SK-N-SH (cell line): ENCODE data around the gene SLC2A8. TPM values are rescaled to one million over a fixed set of nuclear protein-coding genes. Genes with fewer than 3 reads are reported as not detected.
A peak's percentile ranks its signal among the peaks of the same experiment; 100 is the strongest.

ENCODE experiments used
- CTCF ChIA-PET: fragments of 300-600, 350-600 bp; formaldehyde crosslinking; extraction: SDS; loops from one replicate; lab custom pipeline; 2021; lab: Yijun Ruan, JAX
- POLR2A ChIA-PET: fragments of 350-600 bp; sonication (Branson Sonifier 250); formaldehyde crosslinking; extraction: SDS; loops from one replicate; lab custom pipeline; 2020; ENCODE audit warnings: antibody characterized with exemption, inconsistent platforms; lab: Yijun Ruan, JAX
- DNase-seq: peaks from one replicate; pipeline ENCODE4 v3.0.0; 2012
- H2AFZ ChIP-seq: fragments of 200-600 bp; sonication (generic); 2 replicates; pipeline ENCODE4 v1.8.1; 2016; ENCODE audit warnings: antibody characterized with exemption, mild to moderate bottlenecking, low read depth
- H3F3A ChIP-seq: fragments of 200-600 bp; sonication (generic); replicated peaks from 2 replicates; pipeline ENCODE3; 2016; ENCODE audit warnings: antibody characterized with exemption, mild to moderate bottlenecking; ENCODE audit not compliant: insufficient read depth
- H3K27ac ChIP-seq, 2 experiments: fragments of 200-500 bp in 1 of 2; fragments of 200-600 bp in 1 of 2; sonication (Bioruptor generic) in 1 of 2; sonication (generic), shearing (Covaris generic) in 1 of 2; 2 replicates each; pipeline versions ENCODE4 v1.5.1 to v1.6.1; 2014 to 2016; ENCODE audit warnings: low read depth in 2 of 2, inconsistent platforms in 1 of 2, low read length in 1 of 2, mild to moderate bottlenecking in 1 of 2, mixed read lengths in 1 of 2
- H3K27me3 ChIP-seq: fragments of 200-600 bp; sonication (generic), shearing (Covaris generic); 2 replicates; pipeline ENCODE4 v1.6.1; 2016; ENCODE audit warnings: mixed run types; ENCODE audit not compliant: insufficient read depth
- H3K36me3 ChIP-seq, 2 experiments: fragments of 200-500 bp in 1 of 2; fragments of 200-600 bp in 1 of 2; sonication (Bioruptor generic) in 1 of 2; sonication (generic) in 1 of 2; replicated peaks in 1 of 2; 2 replicates each; pipeline versions ENCODE3 to v1.5.1; 2014 to 2016; ENCODE audit warnings: low read length in 1 of 2, mild to moderate bottlenecking in 1 of 2; ENCODE audit not compliant: insufficient read depth in 2 of 2, control insufficient read depth in 1 of 2
- H3K4me1 ChIP-seq, 2 experiments: fragments of 200-500 bp in 1 of 2; fragments of 200-600 bp in 1 of 2; sonication (Bioruptor generic) in 1 of 2; sonication (generic), shearing (Covaris generic) in 1 of 2; 2 replicates each; pipeline versions ENCODE4 v1.5.1 to v1.6.1; 2014 to 2016; ENCODE audit warnings: low read depth in 1 of 2, low read length in 1 of 2, mixed run types in 1 of 2; ENCODE audit not compliant: insufficient read depth in 2 of 2, control insufficient read depth in 1 of 2
- H3K4me2 ChIP-seq: fragments of 200-600 bp; sonication (generic), shearing (Covaris generic); 2 replicates; pipeline ENCODE4 v1.6.1; 2017; ENCODE audit warnings: mixed run types
- H3K4me3 ChIP-seq, 2 experiments: fragments of 200-500 bp in 1 of 2; fragments of 200-600 bp in 1 of 2; sonication (Bioruptor generic) in 1 of 2; sonication (generic), shearing (Covaris generic) in 1 of 2; 2 replicates each; pipeline versions ENCODE4 v1.5.1 to v1.8.1; 2014 to 2016; ENCODE audit warnings: low read depth in 2 of 2, inconsistent platforms in 1 of 2, low read length in 1 of 2, mild to moderate bottlenecking in 1 of 2, mixed read lengths in 1 of 2, moderate library complexity in 1 of 2
- H3K79me2 ChIP-seq: fragments of 200-600 bp; sonication (generic); 2 replicates; pipeline ENCODE4 v1.8.1; 2017; ENCODE audit warnings: mild to moderate bottlenecking; ENCODE audit not compliant: insufficient read depth
- H3K9ac ChIP-seq: fragments of 200-600 bp; sonication (generic); 2 replicates; pipeline ENCODE4 v1.6.1; 2017; ENCODE audit warnings: mixed run types
- H3K9me2 ChIP-seq: fragments of 200-600 bp; sonication (generic); 2 replicates; pipeline ENCODE4 v1.6.1; 2017; ENCODE audit warnings: mixed run types
- H3K9me3 ChIP-seq: fragments of 200-600 bp; sonication (generic); 2 replicates; pipeline ENCODE4 v1.6.1; 2017; ENCODE audit warnings: mixed run types, mild to moderate bottlenecking, moderate library complexity
- H4K20me1 ChIP-seq: fragments of 200-600 bp; sonication (generic); 2 replicates; pipeline ENCODE4 v1.6.1; 2017; ENCODE audit warnings: mild to moderate bottlenecking, mixed run types; ENCODE audit not compliant: insufficient read depth
- EZH2phosphoT487 ChIP-seq: fragments of 200-600 bp; sonication (generic); IDR thresholded peaks from 2 replicates; pipeline ENCODE4 v1.6.1; 2017; ENCODE audit warnings: low read depth, mixed run types, mild to moderate bottlenecking, antibody characterized with exemption, moderate library complexity, borderline replicate concordance
- FOSL2 ChIP-seq: IDR thresholded peaks from 2 replicates; pipeline ENCODE4 v1.4.0; 2012; ENCODE audit warnings: low read depth, mild to moderate bottlenecking, moderate library complexity, borderline replicate concordance
- FOXM1 ChIP-seq: IDR thresholded peaks from 2 replicates; pipeline ENCODE4 v1.4.0; 2012; ENCODE audit warnings: low read depth, mild to moderate bottlenecking
- MXI1 ChIP-seq: IDR thresholded peaks from 2 replicates; pipeline ENCODE4 v1.6.1; 2012; ENCODE audit warnings: mild to moderate bottlenecking, low read depth, low read length, improper control_type of control experiment
- RFX5 ChIP-seq: IDR thresholded peaks from 2 replicates; pipeline ENCODE4 v1.6.1; 2012; ENCODE audit warnings: mild to moderate bottlenecking, improper control_type of control experiment, low read length
- SIN3A ChIP-seq: IDR thresholded peaks from 2 replicates; pipeline ENCODE4 v1.6.1; 2012; ENCODE audit warnings: low read depth, mild to moderate bottlenecking, low read length, moderate library complexity, borderline replicate concordance
- TEAD4 ChIP-seq: IDR thresholded peaks from 2 replicates; pipeline ENCODE4 v1.4.0; 2012; ENCODE audit warnings: mild to moderate bottlenecking, borderline replicate concordance; ENCODE audit not compliant: insufficient read depth
- WGBS: methylation state at CpG from one replicate; pipeline ENCODE4 v1.1.6; 2017; ENCODE audit warnings: low lambda C conversion rate; 5-methylcytosine and 5-hydroxymethylcytosine counted together
- polyA plus RNA-seq, 3 experiments: library from polyadenylated mRNA; depleted of rRNA; stranded (reverse); fragments of >200 nt; gene quantifications; 2 replicates each; pipeline ENCODE4 v1.2.3, GENCODE V29; 2012
- TF ChIP-seq, protein P1 (sequence below): fragments of 200-600 bp; sonication (generic); IDR thresholded peaks from 2 replicates; pipeline ENCODE4 v1.6.1; 2017; ENCODE audit warnings: antibody characterized with exemption, mild to moderate bottlenecking, moderate library complexity
- TF ChIP-seq, protein P2 (sequence below): IDR thresholded peaks from 2 replicates; pipeline ENCODE4 v1.6.1; 2012; ENCODE audit warnings: mild to moderate bottlenecking, low read depth, low read length, moderate library complexity
- TF ChIP-seq, protein P3 (sequence below): IDR thresholded peaks from 2 replicates; pipeline ENCODE4; 2012
- TF ChIP-seq, protein P4 (sequence below): IDR thresholded peaks from 2 replicates; pipeline ENCODE4 v1.4.0; 2012; ENCODE audit warnings: low read depth

Gene SLC2A8
- polyA plus RNA-seq, 1 of the 3 experiments (the other 2 are of a cell fraction), result 15.1 TPM

DNA sequence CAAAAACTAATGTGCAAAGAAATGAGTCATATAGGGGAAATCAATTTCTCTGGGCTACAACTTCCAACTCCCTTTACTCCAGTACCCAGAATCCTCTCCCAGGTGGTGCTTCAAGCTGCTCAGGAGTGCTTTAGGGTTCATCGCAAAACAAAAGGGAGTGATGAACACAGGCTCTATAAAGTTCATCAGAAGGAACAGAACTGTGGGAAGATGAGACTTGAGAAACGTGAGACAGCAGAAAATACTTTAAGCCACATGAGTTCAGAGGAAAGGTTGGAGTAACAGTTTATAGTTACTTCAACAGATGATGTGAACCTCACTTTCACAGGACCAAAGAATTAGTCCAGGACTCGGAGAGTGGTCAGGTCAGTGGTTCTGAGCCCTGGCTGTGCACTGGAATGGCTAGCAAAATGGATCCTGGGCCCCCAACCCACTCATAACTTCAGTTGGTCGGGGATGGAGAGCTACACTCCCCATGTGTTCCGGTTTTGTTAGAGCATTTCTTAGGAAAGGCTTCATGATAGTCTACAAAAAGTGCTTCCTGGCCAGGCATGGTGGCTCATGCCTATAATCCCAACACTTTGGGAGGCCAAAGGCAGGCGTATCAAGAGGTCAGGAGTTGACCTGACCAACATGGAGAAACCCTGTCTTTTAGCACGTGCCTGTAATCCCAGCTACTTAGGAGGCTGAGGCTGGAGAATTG lies 49.9 kb downstream of the SLC2A8 start (continued):
- TF ChIP-seq, protein P1, sequence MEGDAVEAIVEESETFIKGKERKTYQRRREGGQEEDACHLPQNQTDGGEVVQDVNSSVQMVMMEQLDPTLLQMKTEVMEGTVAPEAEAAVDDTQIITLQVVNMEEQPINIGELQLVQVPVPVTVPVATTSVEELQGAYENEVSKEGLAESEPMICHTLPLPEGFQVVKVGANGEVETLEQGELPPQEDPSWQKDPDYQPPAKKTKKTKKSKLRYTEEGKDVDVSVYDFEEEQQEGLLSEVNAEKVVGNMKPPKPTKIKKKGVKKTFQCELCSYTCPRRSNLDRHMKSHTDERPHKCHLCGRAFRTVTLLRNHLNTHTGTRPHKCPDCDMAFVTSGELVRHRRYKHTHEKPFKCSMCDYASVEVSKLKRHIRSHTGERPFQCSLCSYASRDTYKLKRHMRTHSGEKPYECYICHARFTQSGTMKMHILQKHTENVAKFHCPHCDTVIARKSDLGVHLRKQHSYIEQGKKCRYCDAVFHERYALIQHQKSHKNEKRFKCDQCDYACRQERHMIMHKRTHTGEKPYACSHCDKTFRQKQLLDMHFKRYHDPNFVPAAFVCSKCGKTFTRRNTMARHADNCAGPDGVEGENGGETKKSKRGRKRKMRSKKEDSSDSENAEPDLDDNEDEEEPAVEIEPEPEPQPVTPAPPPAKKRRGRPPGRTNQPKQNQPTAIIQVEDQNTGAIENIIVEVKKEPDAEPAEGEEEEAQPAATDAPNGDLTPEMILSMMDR, result no peak
- no peak for TF ChIP-seq RFX5
- TF ChIP-seq TEAD4, result no peak
- TF ChIP-seq, all 33 proteins: peak for 3

DNA sequence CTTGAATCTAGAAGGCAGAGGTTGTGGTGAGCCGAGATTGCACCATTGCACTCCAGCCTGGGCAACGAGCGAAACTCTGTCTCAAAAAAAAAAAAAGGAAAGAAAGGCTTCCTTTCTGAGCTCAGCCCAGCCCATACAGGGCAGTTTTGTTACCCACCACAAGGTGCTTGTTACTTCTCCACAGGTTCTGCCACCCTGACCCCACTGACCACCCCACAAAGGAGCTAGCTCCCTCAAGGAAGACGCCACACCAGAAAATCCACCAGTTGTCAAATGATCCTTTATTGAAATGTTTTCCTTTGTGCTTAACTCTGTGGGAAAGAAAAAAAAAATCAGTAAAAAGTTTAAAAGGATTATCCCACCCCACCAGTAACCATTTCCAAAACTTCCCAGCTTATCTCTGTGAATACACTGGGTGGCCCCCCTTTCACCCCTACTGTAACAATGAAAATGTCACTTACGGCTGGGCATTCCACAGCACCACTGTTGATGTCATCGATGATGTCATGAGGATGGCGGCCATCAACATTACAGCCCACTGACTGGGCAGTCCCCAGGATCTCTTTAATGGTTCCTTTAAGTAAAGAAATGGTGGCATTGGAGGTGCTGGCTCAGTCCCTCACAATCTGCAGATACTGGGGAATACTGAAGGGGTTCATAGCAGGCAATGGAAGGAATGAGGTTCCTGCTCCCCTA lies 50.6 kb downstream of the SLC2A8 start:
- TF ChIP-seq EZH2phosphoT487 (no peak), MXI1 (no peak), FOXM1 (no peak), TEAD4 (no peak), SIN3A (no peak), FOSL2 (no peak)
- TF ChIP-seq, protein P2, sequence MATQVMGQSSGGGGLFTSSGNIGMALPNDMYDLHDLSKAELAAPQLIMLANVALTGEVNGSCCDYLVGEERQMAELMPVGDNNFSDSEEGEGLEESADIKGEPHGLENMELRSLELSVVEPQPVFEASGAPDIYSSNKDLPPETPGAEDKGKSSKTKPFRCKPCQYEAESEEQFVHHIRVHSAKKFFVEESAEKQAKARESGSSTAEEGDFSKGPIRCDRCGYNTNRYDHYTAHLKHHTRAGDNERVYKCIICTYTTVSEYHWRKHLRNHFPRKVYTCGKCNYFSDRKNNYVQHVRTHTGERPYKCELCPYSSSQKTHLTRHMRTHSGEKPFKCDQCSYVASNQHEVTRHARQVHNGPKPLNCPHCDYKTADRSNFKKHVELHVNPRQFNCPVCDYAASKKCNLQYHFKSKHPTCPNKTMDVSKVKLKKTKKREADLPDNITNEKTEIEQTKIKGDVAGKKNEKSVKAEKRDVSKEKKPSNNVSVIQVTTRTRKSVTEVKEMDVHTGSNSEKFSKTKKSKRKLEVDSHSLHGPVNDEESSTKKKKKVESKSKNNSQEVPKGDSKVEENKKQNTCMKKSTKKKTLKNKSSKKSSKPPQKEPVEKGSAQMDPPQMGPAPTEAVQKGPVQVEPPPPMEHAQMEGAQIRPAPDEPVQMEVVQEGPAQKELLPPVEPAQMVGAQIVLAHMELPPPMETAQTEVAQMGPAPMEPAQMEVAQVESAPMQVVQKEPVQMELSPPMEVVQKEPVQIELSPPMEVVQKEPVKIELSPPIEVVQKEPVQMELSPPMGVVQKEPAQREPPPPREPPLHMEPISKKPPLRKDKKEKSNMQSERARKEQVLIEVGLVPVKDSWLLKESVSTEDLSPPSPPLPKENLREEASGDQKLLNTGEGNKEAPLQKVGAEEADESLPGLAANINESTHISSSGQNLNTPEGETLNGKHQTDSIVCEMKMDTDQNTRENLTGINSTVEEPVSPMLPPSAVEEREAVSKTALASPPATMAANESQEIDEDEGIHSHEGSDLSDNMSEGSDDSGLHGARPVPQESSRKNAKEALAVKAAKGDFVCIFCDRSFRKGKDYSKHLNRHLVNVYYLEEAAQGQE, result no peak
- TF ChIP-seq, protein P3, sequence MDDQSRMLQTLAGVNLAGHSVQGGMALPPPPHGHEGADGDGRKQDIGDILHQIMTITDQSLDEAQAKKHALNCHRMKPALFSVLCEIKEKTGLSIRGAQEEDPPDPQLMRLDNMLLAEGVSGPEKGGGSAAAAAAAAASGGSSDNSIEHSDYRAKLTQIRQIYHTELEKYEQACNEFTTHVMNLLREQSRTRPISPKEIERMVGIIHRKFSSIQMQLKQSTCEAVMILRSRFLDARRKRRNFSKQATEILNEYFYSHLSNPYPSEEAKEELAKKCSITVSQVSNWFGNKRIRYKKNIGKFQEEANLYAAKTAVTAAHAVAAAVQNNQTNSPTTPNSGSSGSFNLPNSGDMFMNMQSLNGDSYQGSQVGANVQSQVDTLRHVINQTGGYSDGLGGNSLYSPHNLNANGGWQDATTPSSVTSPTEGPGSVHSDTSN, result no peak; the same call in 1 of the 2 replicates
- TF ChIP-seq, protein P4, sequence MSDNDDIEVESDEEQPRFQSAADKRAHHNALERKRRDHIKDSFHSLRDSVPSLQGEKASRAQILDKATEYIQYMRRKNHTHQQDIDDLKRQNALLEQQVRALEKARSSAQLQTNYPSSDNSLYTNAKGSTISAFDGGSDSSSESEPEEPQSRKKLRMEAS, result no peak
- Histone ChIP-seq H3K27ac (peak overlapping the region in 1 of 2 experiments; percentile 77), H3K9me3 (no peaks in the 10 kb centered on the region), H2AFZ (no peak overlapping the region), H3K36me3 (peaks cover 55 to 58% of the 10 kb centered on the region in 2 experiments), H3K9me2 (no peaks in the 10 kb centered on the region), H3F3A (peaks cover 86% of the 10 kb centered on the region), H3K4me3 (peak overlapping the region in 1 of 2 experiments; percentile 92; a peak in 1 of 4 replicates), H3K9ac (no peak overlapping the region), H3K79me2 (peaks cover 55% of the 10 kb centered on the region), H4K20me1 (peaks cover 59% of the 10 kb centered on the region), H3K4me2 (no peak overlapping the region), H3K4me1 (peaks cover 5 to 33% of the 10 kb centered on the region in 2 experiments), H3K27me3 (no peaks in the 10 kb centered on the region)
- WGBS, result 82% methylated on average over 7 of the region's 7 CpGs
- CTCF ChIA-PET, result interaction anchor here (1.6 kb wide), 1 partner anchor 142 kb away, joined by 5 read pairs; no protein-coding TSS in a partner anchor
- POLR2A ChIA-PET, result interaction anchor here (1.1 kb wide), 1 partner anchor 26 kb away, joined by 5 read pairs; no protein-coding TSS in a partner anchor
- no peak for DNase-seq
